ENCODE results near the gene TSPAN9.

DNA sequence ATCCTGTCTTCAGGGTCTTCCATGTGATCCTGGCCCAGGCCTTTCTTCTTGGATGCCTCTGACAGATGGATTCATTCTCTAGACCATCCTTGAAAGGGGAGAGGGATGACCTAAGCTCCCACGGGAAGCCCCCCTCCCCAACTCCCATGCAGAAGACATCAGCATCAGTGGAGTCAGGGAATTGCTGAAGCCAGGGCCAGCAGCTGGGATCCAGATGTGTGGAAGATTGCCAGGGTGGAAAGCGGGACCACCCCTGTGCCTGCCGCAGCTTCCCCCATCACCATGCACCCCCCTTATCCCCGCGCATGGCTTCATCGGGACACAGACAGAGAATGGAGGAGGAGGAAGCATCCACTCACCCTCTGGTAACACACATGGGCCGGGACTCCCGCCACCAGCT lies 230.2 kb downstream of the TSPAN9 start:
- TF ChIP-seq, protein P1, sequence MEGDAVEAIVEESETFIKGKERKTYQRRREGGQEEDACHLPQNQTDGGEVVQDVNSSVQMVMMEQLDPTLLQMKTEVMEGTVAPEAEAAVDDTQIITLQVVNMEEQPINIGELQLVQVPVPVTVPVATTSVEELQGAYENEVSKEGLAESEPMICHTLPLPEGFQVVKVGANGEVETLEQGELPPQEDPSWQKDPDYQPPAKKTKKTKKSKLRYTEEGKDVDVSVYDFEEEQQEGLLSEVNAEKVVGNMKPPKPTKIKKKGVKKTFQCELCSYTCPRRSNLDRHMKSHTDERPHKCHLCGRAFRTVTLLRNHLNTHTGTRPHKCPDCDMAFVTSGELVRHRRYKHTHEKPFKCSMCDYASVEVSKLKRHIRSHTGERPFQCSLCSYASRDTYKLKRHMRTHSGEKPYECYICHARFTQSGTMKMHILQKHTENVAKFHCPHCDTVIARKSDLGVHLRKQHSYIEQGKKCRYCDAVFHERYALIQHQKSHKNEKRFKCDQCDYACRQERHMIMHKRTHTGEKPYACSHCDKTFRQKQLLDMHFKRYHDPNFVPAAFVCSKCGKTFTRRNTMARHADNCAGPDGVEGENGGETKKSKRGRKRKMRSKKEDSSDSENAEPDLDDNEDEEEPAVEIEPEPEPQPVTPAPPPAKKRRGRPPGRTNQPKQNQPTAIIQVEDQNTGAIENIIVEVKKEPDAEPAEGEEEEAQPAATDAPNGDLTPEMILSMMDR (IDR thresholded peaks at IDR 0.05): no peak
- no peak for TF ChIP-seq POLR2A (IDR thresholded peaks at IDR 0.05)

Measured in lower leg skin (tissue), 3 donors.